ENCODE results near the gene EXOC6B.

Gene EXOC6B

DNA sequence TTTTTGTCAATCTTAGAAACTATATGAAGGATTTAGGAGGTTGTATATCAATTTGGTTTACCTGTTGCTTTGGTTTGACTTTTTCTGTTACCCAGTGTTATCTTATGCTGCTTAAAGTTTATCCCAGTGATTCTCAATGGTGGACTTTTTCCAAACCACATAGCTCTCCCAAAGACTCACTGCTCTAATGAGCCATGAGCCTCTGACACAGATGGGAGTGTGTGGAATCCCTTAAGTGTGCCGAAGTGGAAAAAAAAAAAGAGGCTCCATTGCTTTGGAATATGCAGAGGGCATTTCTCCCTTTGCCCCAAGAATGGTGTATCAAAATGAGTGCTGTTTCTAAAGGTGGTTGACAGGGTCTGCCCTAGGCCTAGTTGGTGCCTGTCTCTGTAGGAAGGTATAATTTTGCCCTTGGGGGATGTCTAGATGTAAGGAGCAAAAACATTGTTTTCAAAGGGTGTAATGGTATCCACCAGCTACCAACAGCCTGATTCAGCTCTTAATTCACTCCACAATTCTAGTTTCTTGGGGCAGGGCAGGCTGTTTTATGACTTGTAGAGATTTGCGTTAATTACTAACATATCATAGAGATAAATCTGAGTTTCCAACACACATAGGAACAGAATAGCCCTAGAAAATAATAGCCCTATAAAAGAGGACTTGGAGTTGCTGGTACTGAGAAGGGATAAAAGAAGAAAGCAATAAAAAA lies 613.9 kb downstream of the EXOC6B start:
- H4K8ac ChIP-seq (ENCODE audit: low read depth, low read length) = no peak overlapping the region
- H3K4me3 ChIP-seq (ENCODE audit: low read length in 2 of 2) = no peak overlapping the region
- WGBS, 2 donors (ENCODE audit: extremely low coverage in 2 of 2, insufficient read length in 2 of 2, insufficient replicate concordance in 1 of 2) = no CpG with 5 or more reads among the region's 2 CpGs
- H2BK120ac ChIP-seq (ENCODE audit: low read depth, low read length) = no peak overlapping the region
- no peak overlapping the region for H3K27ac ChIP-seq (replicated peaks; ENCODE audit: low read length)
- no peaks in the 10 kb centered on the region for H3K79me1 ChIP-seq (ENCODE audit: low read depth, low read length)
- no peak overlapping the region for H3K4me2 ChIP-seq (ENCODE audit: insufficient read depth, low read length, poor library complexity, severe bottlenecking)
- H2BK12ac ChIP-seq (ENCODE audit: low read length) = no peak overlapping the region
- H2AK5ac ChIP-seq (ENCODE audit: low read depth, low read length) = no peak overlapping the region
- H3K9me3 ChIP-seq (replicated peaks in 1 of 2; ENCODE audit: control insufficient read depth in 2 of 2, insufficient read depth in 1 of 2, low read depth in 1 of 2, low read length in 2 of 2) = no peaks in the 10 kb centered on the region
- DNase-seq (ENCODE audit: low spot score) = no peak
- no peak overlapping the region for H3K9ac ChIP-seq (ENCODE audit: low read depth, low read length, poor library complexity)
- H2BK5ac ChIP-seq (ENCODE audit: low read length) = no peak overlapping the region
- H3K36me3 ChIP-seq (replicated peaks in 1 of 2; ENCODE audit: control insufficient read depth in 2 of 2, insufficient read depth in 2 of 2, low read length in 2 of 2) = no peaks in the 10 kb centered on the region
- no peak overlapping the region for H3K4ac ChIP-seq (ENCODE audit: low read length)
- H2AFZ ChIP-seq (ENCODE audit: low read length) = no peak overlapping the region
- no peak overlapping the region for H3K14ac ChIP-seq (ENCODE audit: low read length)
- no peak overlapping the region for H4K91ac ChIP-seq (ENCODE audit: low read depth, low read length, poor library complexity)
- no peak overlapping the region for H3K18ac ChIP-seq (ENCODE audit: low read length)
- H3K23ac ChIP-seq (ENCODE audit: low read depth, low read length, poor library complexity) = no peak overlapping the region
- no peaks in the 10 kb centered on the region for H3K4me1 ChIP-seq (ENCODE audit: control insufficient read depth in 2 of 2, insufficient read depth in 1 of 2, low read depth in 1 of 2, low read length in 2 of 2)
- no peak overlapping the region for H2BK15ac ChIP-seq (ENCODE audit: low read length)
- no peaks in the 10 kb centered on the region for H3K27me3 ChIP-seq (ENCODE audit: control insufficient read depth in 3 of 3, insufficient read depth in 3 of 3, low read depth in 1 of 3, low read length in 3 of 3)

DNA sequence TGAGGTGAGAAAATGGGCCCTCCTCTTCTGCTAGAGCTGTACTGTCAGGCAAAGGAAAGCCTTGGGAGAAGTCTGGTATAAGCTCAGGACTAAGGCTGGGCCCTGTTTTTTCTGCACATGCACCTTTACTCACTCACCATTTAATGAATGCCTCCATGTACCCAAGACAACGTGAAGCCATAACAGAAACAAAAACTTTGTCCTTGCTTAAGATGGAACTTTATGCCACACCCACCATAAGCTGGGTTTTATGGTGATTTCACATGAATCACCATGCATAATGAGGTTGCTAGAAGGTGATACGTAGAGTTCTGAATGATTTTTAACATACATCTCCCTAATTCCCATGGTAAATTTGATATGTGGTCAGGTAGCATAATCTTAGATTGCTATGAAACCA lies 614.5 kb downstream of the EXOC6B start:
- Histone ChIP-seq H3K18ac (ENCODE audit: low read length) (no peak overlapping the region), H3K9me3 (replicated peaks in 1 of 2; ENCODE audit: control insufficient read depth in 2 of 2, insufficient read depth in 1 of 2, low read depth in 1 of 2, low read length in 2 of 2) (no peaks in the 10 kb centered on the region), H2BK120ac (ENCODE audit: low read depth, low read length) (no peak overlapping the region), H4K8ac (ENCODE audit: low read depth, low read length) (no peak overlapping the region), H3K36me3 (replicated peaks in 1 of 2; ENCODE audit: control insufficient read depth in 2 of 2, insufficient read depth in 2 of 2, low read length in 2 of 2) (no peaks in the 10 kb centered on the region), H3K23ac (ENCODE audit: low read depth, low read length, poor library complexity) (no peak overlapping the region), H2AFZ (ENCODE audit: low read length) (no peak overlapping the region), H3K4me2 (ENCODE audit: insufficient read depth, low read length, poor library complexity, severe bottlenecking) (no peak overlapping the region), H2BK15ac (ENCODE audit: low read length) (no peak overlapping the region), H3K4me3 (ENCODE audit: low read length in 2 of 2) (no peak overlapping the region), H4K91ac (ENCODE audit: low read depth, low read length, poor library complexity) (no peak overlapping the region), H3K9ac (ENCODE audit: low read depth, low read length, poor library complexity) (no peak overlapping the region), H2BK5ac (ENCODE audit: low read length) (no peak overlapping the region), H2BK12ac (ENCODE audit: low read length) (no peak overlapping the region), H3K27me3 (ENCODE audit: control insufficient read depth in 3 of 3, insufficient read depth in 3 of 3, low read depth in 1 of 3, low read length in 3 of 3) (no peaks in the 10 kb centered on the region), H2AK5ac (ENCODE audit: low read depth, low read length) (no peak overlapping the region), H3K14ac (ENCODE audit: low read length) (no peak overlapping the region), H3K4me1 (ENCODE audit: control insufficient read depth in 2 of 2, insufficient read depth in 1 of 2, low read depth in 1 of 2, low read length in 2 of 2) (no peaks in the 10 kb centered on the region), H3K79me1 (ENCODE audit: low read depth, low read length) (no peaks in the 10 kb centered on the region), H3K27ac (replicated peaks; ENCODE audit: low read length) (no peak overlapping the region), H3K4ac (ENCODE audit: low read length) (no peak overlapping the region)
- DNase-seq (ENCODE audit: low spot score) = no peak
- WGBS, 2 donors (ENCODE audit: extremely low coverage in 2 of 2, insufficient read length in 2 of 2, insufficient replicate concordance in 1 of 2) = no CpG with 5 or more reads among the region's 2 CpGs

DNA sequence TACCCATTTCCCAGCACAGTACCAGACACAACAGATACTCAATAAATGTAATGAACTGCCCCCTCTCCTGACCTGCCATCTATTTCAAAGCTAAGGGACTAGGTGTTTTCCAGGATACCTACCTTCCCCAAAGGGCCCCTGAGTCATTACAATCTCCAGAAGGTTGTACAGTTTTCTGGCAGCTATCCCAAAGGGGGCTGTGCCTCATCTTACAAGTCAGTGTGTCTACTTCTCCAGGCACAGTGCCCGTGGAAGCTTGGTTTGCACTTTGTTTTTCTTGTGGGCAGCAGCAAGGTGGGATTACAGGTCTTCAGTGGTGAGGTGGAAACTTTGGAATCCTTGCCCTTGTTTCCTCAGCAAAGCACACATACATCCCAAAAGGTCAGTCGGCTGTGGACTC lies 615.4 kb downstream of the EXOC6B start:
- Histone ChIP-seq H3K4ac (ENCODE audit: low read length) (no peak overlapping the region), H2BK15ac (ENCODE audit: low read length) (no peak overlapping the region), H3K79me1 (ENCODE audit: low read depth, low read length) (no peaks in the 10 kb centered on the region), H3K36me3 (replicated peaks in 1 of 2; ENCODE audit: control insufficient read depth in 2 of 2, insufficient read depth in 2 of 2, low read length in 2 of 2) (no peaks in the 10 kb centered on the region), H2BK5ac (ENCODE audit: low read length) (no peak overlapping the region), H2AFZ (ENCODE audit: low read length) (no peak overlapping the region), H2BK120ac (ENCODE audit: low read depth, low read length) (no peak overlapping the region), H2BK12ac (ENCODE audit: low read length) (no peak overlapping the region), H3K18ac (ENCODE audit: low read length) (no peak overlapping the region), H4K91ac (ENCODE audit: low read depth, low read length, poor library complexity) (no peak overlapping the region), H3K14ac (ENCODE audit: low read length) (no peak overlapping the region), H2AK5ac (ENCODE audit: low read depth, low read length) (no peak overlapping the region), H3K9me3 (replicated peaks in 1 of 2; ENCODE audit: control insufficient read depth in 2 of 2, insufficient read depth in 1 of 2, low read depth in 1 of 2, low read length in 2 of 2) (no peaks in the 10 kb centered on the region), H3K27ac (replicated peaks; ENCODE audit: low read length) (no peak overlapping the region), H3K4me3 (ENCODE audit: low read length in 2 of 2) (no peak overlapping the region), H3K9ac (ENCODE audit: low read depth, low read length, poor library complexity) (no peak overlapping the region), H3K4me2 (ENCODE audit: insufficient read depth, low read length, poor library complexity, severe bottlenecking) (no peak overlapping the region), H3K27me3 (ENCODE audit: control insufficient read depth in 3 of 3, insufficient read depth in 3 of 3, low read depth in 1 of 3, low read length in 3 of 3) (no peaks in the 10 kb centered on the region), H3K23ac (ENCODE audit: low read depth, low read length, poor library complexity) (no peak overlapping the region), H3K4me1 (ENCODE audit: control insufficient read depth in 2 of 2, insufficient read depth in 1 of 2, low read depth in 1 of 2, low read length in 2 of 2) (no peaks in the 10 kb centered on the region), H4K8ac (ENCODE audit: low read depth, low read length) (no peak overlapping the region)
- no peak for DNase-seq (ENCODE audit: low spot score)
- no CpG with 5 or more reads among the region's 2 CpGs for WGBS, 2 donors (ENCODE audit: extremely low coverage in 2 of 2, insufficient read length in 2 of 2, insufficient replicate concordance in 1 of 2)

DNA sequence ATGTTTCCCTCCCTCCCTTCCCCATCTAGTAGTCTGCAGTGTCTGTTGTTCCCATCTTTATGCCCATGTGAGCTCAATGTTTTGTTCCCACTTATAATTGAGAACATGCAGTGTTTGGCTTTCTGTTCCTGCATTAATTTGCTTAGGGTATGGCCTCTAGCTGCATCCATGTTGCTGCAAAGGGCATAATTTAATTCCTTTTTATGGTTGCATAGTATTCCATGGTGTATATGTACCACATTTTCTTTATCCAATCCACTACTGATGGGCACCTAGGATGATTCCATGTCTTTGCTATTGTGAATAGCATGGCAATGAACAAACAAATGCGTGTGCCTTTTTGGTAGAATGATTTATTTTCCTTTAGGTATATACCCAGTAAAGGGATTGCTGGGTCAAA lies 617.6 kb downstream of the EXOC6B start:
- Histone ChIP-seq H3K9ac (ENCODE audit: low read depth, low read length, poor library complexity) (no peak overlapping the region), H2BK120ac (ENCODE audit: low read depth, low read length) (no peak overlapping the region), H3K4me2 (ENCODE audit: insufficient read depth, low read length, poor library complexity, severe bottlenecking) (no peak overlapping the region), H3K4me3 (ENCODE audit: low read length in 2 of 2) (no peak overlapping the region), H3K4me1 (ENCODE audit: control insufficient read depth in 2 of 2, insufficient read depth in 1 of 2, low read depth in 1 of 2, low read length in 2 of 2) (no peaks in the 10 kb centered on the region), H3K27me3 (ENCODE audit: control insufficient read depth in 3 of 3, insufficient read depth in 3 of 3, low read depth in 1 of 3, low read length in 3 of 3) (no peaks in the 10 kb centered on the region), H3K4ac (ENCODE audit: low read length) (no peak overlapping the region), H3K9me3 (replicated peaks in 1 of 2; ENCODE audit: control insufficient read depth in 2 of 2, insufficient read depth in 1 of 2, low read depth in 1 of 2, low read length in 2 of 2) (no peaks in the 10 kb centered on the region), H4K91ac (ENCODE audit: low read depth, low read length, poor library complexity) (no peak overlapping the region), H3K14ac (ENCODE audit: low read length) (no peak overlapping the region), H3K36me3 (replicated peaks in 1 of 2; ENCODE audit: control insufficient read depth in 2 of 2, insufficient read depth in 2 of 2, low read length in 2 of 2) (no peaks in the 10 kb centered on the region), H2BK12ac (ENCODE audit: low read length) (no peak overlapping the region), H3K79me1 (ENCODE audit: low read depth, low read length) (no peaks in the 10 kb centered on the region), H3K18ac (ENCODE audit: low read length) (no peak overlapping the region), H2AK5ac (ENCODE audit: low read depth, low read length) (no peak overlapping the region), H2BK15ac (ENCODE audit: low read length) (no peak overlapping the region), H3K23ac (ENCODE audit: low read depth, low read length, poor library complexity) (no peak overlapping the region), H4K8ac (ENCODE audit: low read depth, low read length) (no peak overlapping the region), H2BK5ac (ENCODE audit: low read length) (no peak overlapping the region), H2AFZ (ENCODE audit: low read length) (no peak overlapping the region), H3K27ac (replicated peaks; ENCODE audit: low read length) (no peak overlapping the region)
- WGBS, 2 donors (ENCODE audit: extremely low coverage in 2 of 2, insufficient read length in 2 of 2, insufficient replicate concordance in 1 of 2) = no CpG with 5 or more reads among the region's 1 CpG
- DNase-seq (ENCODE audit: low spot score) = no peak

Data from neuronal stem cell (in vitro differentiated cells).